Hepatocyte (in vitro differentiated cells): Measurements from ENCODE around the gene NCKAP5L.

Experiments
- CTCF ChIP-seq: fragments of 200-600 bp; sonication (generic); IDR thresholded peaks from 2 replicates; pipeline ENCODE4 v1.5.1; 2016; ENCODE audit warnings: antibody characterized with exemption, mild to moderate bottlenecking; ENCODE audit not compliant: poor library complexity
- EZH2 ChIP-seq: fragments of 200-600 bp; sonication (generic); IDR thresholded peaks from 2 replicates; pipeline ENCODE4 v1.6.1; 2016; ENCODE audit warnings: antibody characterized with exemption, mild to moderate bottlenecking, borderline replicate concordance
- EZH2phosphoT487 ChIP-seq: fragments of 200-600 bp; sonication (generic); IDR thresholded peaks from one replicate; pipeline ENCODE4 v1.6.1; 2018; ENCODE audit warnings: antibody characterized with exemption, mild to moderate bottlenecking, low read depth, moderate library complexity; ENCODE audit not compliant: unreplicated experiment, severe bottlenecking

- no peak for TF ChIP-seq EZH2
- no peak for TF ChIP-seq CTCF
- TF ChIP-seq EZH2phosphoT487, result no peak
Measured at GRCh38 chr12:49843876-49844437, 15.7 kb upstream of the NCKAP5L start.
